ENCODE measurements around the gene VAV3. TPM values are rescaled to one million over a fixed set of nuclear protein-coding genes. Genes with fewer than 3 reads are reported as not detected.
"Not testable (repeated sequence)": the region's sequence is repeated elsewhere in the genome, so short reads cannot be mapped to it uniquely, and the experiment has no call there.

Gene VAV3
- total RNA-seq, 4 donors from 2014 or later: 2.2 to 20.4 (median 4.0) TPM

GRCh38 chr1:107739651-107740050 lies 225.3 kb downstream of the VAV3 start:
- no peaks in the 10 kb centered on the region for H3K9me3 ChIP-seq
- H3K36me3 ChIP-seq: no peaks in the 10 kb centered on the region
- no peaks in the 10 kb centered on the region for H3K27me3 ChIP-seq
- no peak for DNase-seq (ENCODE audit: low spot score in 2 of 2)
- no peak for TF ChIP-seq CTCF (IDR thresholded peaks at IDR 0.05)
- TF ChIP-seq EP300 (IDR thresholded peaks at IDR 0.05): no peak
- no peak for TF ChIP-seq POLR2A (IDR thresholded peaks at IDR 0.05)
- no peaks in the 10 kb centered on the region for H3K4me1 ChIP-seq
- H3K27ac ChIP-seq: no peak overlapping the region
- 55 to 74% methylated on average over 2 of the region's 2 CpGs for WGBS, 2 donors
- no peak overlapping the region for H3K4me3 ChIP-seq

GRCh38 chr1:107739201-107739600 lies 225.8 kb downstream of the VAV3 start:
- no peak for TF ChIP-seq CTCF (IDR thresholded peaks at IDR 0.05)
- peak in 1 of 2 donors; percentile 14 for TF ChIP-seq EP300 (IDR thresholded peaks at IDR 0.05)

GRCh38 chr1:107733401-107733800 lies 231.6 kb downstream of the VAV3 start:
- not testable (repeated sequence) for H3K4me1 ChIP-seq; DNase-seq (ENCODE audit: low spot score in 2 of 2); H3K4me3 ChIP-seq; H3K27ac ChIP-seq; H3K9me3 ChIP-seq; H3K27me3 ChIP-seq; H3K36me3 ChIP-seq
- WGBS, 2 donors: 95 to 96% methylated on average over 7 of the region's 7 CpGs

More at GRCh38 chr1:107739201-107739600, 225.8 kb downstream of the VAV3 start:
- Histone ChIP-seq H3K9me3 (peaks cover 0 to under 1% (median 0%) of the 10 kb centered on the region in 4 donors), H3K4me1 (no peaks in the 10 kb centered on the region), H3K27me3 (no peaks in the 10 kb centered on the region), H3K36me3 (no peaks in the 10 kb centered on the region), H3K27ac (no peak overlapping the region), H3K4me3 (no peak overlapping the region)
- DNase-seq (ENCODE audit: low spot score in 2 of 2): no peak
- WGBS, 2 donors: 30 to 43% methylated on average over 4 of the region's 4 CpGs

GRCh38 chr1:107727866-107728265 lies 237.1 kb downstream of the VAV3 start:
- Histone ChIP-seq H3K4me1 (no peaks in the 10 kb centered on the region), H3K27ac (no peak overlapping the region), H3K36me3 (no peaks in the 10 kb centered on the region), H3K4me3 (no peak overlapping the region), H3K27me3 (no peaks in the 10 kb centered on the region), H3K9me3 (no peaks in the 10 kb centered on the region)
- no peak for DNase-seq (ENCODE audit: low spot score in 2 of 2)
- TF ChIP-seq POLR2A (IDR thresholded peaks at IDR 0.05) (no peak), CTCF (IDR thresholded peaks at IDR 0.05) (no peak), EP300 (IDR thresholded peaks at IDR 0.05) (no peak)
- WGBS, 2 donors: 67 to 77% methylated on average over 2 of the region's 2 CpGs

- Histone ChIP-seq H3K9me3 (no peaks in the 10 kb centered on the region), H3K27me3 (no peaks in the 10 kb centered on the region), H3K4me1 (no peaks in the 10 kb centered on the region), H3K27ac (no peak overlapping the region), H3K36me3 (no peaks in the 10 kb centered on the region), H3K4me3 (no peak overlapping the region)
- TF ChIP-seq EP300 (IDR thresholded peaks at IDR 0.05): no peak
- no peak for TF ChIP-seq CTCF (IDR thresholded peaks at IDR 0.05)
- TF ChIP-seq POLR2A (IDR thresholded peaks at IDR 0.05): no peak
- 80 to 84% methylated on average over 2 of the region's 2 CpGs for WGBS, 2 donors
- DNase-seq (ENCODE audit: low spot score in 2 of 2): no peak
Measured at GRCh38 chr1:107726860-107727259, 238.1 kb downstream of the VAV3 start.

- 73 to 78% methylated on average over 1 of the region's 1 CpG for WGBS, 2 donors
- no peak for DNase-seq (ENCODE audit: low spot score in 2 of 2)
- Histone ChIP-seq H3K27me3 (no peaks in the 10 kb centered on the region), H3K27ac (no peak overlapping the region), H3K4me1 (no peaks in the 10 kb centered on the region), H3K36me3 (no peaks in the 10 kb centered on the region), H3K4me3 (no peak overlapping the region), H3K9me3 (no peaks in the 10 kb centered on the region)
- TF ChIP-seq EP300 (IDR thresholded peaks at IDR 0.05) (no peak), POLR2A (IDR thresholded peaks at IDR 0.05) (no peak), CTCF (IDR thresholded peaks at IDR 0.05) (no peak)
Measured at GRCh38 chr1:107724648-107725047, 240.3 kb downstream of the VAV3 start.

GRCh38 chr1:107720210-107720609 lies 244.8 kb downstream of the VAV3 start:
- not testable (repeated sequence) for H3K4me1 ChIP-seq; H3K9me3 ChIP-seq; H3K4me3 ChIP-seq; H3K27me3 ChIP-seq; H3K27ac ChIP-seq; H3K36me3 ChIP-seq; DNase-seq (ENCODE audit: low spot score in 2 of 2)
- 90 to 92% methylated on average over 4 of the region's 4 CpGs for WGBS, 2 donors
